Measurements from ENCODE around the gene RPE.

RPE gene

GRCh38 chr2:210003359-210003758 is 921 bp downstream of the RPE start:
- DNase-seq: no peak

GRCh38 chr2:210004881-210005280 is 2.4 kb downstream of the RPE start:
- no peak for DNase-seq

- DNase-seq: no peak
Observed at GRCh38 chr2:210007895-210008294, 5.5 kb downstream of the RPE start.

DNA sequence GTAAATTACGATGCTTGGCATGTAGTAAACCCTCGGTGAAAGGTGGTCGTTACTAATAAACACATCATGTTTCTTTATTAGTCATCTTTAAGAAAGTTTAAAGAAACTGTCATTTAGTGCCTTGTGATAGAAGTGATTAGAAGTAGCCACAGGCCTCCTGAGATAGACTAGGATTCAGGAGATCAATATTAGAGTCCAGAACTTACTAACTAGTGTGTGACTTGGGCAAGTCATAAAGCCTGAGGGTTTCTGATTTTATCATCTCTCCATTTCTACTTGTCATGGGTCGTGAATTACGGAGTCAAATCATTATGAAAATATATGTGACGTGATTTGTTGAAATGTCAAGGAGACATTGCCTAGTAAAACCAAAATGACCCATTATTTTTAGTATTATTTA is 6.7 kb downstream of the RPE start:
- DNase-seq: no peak

- DNase-seq: no peak
Observed at GRCh38 chr2:210009896-210010295, 7.5 kb downstream of the RPE start.

GRCh38 chr2:210020138-210020537 is 17.7 kb downstream of the RPE start:
- DNase-seq: no peak

- DNase-seq: no peak
Observed at GRCh38 chr2:210022824-210023223, 20.4 kb downstream of the RPE start.

DNA sequence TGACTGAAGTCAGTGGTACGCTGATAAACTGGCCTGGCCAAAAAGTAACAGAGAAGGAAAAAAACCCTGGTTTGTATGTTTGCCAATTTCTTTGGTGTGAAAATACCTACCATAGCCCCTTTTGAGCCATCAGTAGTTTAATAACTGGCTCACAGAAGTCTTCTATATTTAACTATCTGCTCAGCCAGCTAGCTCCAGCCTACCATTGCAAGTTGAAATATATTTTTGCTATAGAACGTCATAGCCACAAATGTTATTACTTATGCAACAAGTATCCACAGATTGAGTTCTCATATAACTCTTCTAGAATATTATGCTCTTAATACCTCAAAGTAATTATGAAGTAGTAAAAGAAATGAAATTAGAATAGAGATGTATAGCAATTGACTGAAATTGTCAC is 25.2 kb downstream of the RPE start:
- DNase-seq: no peak

GRCh38 chr2:210028178-210028577 is 25.7 kb downstream of the RPE start:
- no peak for DNase-seq

GRCh38 chr2:210034087-210034683 is 31.7 kb downstream of the RPE start:
- no peak for DNase-seq

DNA sequence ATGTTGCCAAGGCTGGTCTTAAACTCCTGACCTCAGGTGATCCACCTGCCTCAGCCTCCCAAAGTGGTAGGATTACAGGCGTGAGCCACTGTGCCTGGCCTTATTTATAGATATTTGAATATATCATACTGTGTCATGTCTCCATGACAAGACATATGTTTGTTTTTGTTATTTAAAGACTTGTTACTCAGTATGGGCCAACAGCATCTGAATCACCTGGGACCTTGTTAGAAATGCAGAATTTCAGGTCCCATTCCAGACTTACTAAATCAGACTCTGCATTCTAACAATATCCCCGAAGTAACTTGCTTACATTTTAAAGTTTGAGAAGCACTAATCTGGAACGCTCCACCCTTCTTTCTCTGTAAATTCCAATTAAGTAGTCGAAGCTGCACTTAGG is 33.2 kb downstream of the RPE start:
- DNase-seq: no peak

DNA sequence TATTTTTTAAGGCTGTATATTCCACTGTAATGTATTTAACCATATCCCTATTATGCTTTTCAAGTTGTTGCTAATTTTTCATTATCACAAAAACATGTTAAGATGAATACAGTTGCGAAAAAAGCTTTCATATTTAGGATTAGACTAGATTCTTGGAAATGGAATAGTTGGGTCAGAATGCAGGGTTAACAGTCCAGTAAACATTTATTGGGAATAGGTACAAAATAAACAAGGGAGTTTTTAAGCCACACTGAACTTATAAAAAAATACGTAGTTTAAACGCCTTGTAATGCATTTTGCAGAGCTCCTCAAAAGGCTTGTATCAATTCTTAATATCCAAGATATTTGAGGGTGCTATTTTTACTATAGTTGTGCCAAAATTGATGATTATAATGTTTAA is 35.6 kb downstream of the RPE start:
- no peak for DNase-seq

DNA sequence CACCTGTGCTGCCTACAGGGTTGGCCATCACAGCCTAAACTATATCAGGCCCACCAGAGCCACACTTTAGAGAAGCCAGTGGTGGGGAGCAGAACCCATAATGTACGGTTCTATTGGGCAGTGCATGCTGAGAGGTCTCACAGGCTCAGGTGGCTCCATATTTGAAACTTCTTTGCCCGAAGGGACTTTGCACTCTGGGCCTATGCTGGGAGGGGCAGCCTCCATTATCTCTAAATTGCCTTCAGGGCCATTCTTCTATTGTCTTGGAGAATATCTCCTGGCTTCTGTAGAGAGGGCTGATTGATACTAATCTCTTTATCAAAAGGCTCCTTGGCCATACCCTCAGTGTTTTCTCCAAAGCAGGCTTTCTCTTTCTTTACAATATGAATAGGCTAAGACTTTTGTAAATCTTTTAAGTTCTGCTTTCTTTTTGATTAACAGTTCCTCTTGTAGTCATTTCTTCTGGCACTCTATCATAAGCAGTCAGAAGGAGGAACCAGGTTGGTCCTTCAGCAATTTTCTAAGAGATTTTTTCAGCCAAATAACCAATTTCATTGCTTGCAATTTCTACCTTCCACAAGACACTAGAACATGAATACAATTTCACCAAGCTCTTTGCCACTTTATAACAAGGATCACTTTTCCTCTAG is 44.5 kb downstream of the RPE start:
- no peak for DNase-seq

DNA sequence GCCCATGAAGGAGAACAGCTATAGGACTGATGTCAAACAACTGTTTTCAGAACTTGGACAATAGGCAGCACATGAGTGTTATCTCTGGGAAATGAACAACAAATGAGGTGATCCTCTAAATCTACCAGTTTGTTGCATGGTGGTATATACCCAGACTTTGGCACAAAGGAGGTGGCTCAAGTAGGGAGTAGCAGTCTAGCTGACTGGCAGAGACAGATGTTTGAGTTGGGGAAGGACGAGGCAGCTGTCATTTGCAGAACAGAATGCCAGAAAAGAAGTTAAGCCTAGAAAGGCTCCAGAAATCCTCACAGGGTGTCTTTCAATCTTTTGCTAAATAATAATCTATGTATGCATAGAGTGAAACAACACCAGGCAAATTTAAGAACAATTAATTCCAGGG is 47.4 kb downstream of the RPE start:
- DNase-seq: no peak

DNA sequence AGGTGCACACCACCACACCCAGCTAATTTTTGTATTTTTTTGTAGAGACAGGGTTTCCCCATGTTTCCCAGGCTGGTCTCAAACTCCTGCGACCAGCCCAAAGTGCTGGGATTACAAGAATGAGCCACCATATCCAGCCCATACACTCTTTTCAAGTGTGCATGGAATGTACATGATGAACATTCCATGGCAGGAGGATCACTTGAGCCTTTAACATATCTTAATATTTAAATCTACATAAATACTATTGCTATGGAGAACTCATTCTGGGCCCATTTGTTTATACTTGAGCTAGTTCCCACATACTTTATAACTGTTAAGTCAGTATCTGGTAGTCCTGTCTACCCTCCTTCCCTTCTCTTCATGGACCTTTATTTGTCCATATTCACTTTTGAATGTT is 48.4 kb downstream of the RPE start:
- no peak for DNase-seq

DNA sequence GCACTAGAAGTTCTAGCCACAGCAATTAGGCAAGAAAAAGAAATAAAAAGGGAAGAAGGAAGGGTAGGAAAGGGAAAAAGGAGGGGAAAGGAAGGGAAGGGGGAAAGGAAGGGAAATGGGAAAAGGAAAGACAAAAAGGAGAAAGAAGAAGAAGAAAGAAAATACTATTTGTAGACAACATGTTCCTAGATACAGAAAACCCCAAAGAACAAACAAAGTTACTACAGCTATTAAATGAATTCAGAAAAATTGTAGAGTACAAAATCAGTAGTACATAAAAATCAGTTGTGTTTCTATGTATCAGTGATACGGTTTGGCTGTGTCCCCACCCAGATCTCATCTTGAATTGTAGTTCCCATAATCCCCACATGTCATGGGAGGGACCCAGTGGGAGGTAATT is 52.3 kb downstream of the RPE start:
- DNase-seq: no peak

DNA sequence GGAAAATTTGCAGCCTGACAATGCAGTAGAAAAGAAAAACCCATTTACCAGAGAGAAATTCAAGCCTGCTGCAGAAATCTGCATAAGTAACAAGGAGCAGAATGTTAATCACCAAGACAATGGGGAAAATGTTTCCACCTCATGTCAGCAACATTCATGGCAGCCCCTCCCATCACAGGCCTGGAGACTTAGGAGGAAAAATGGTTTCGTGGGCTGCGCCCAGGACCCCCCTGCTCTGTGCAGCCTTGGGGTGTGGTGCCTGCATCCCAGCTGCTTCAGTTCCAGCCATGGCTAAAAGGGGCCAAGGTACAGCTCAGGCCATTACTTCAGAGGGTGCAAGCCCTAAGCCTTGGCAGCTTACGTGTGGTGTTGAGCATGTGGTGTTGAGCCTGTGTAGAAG is 53.4 kb downstream of the RPE start:
- DNase-seq: no peak

GRCh38 chr2:210063306-210063705 is 60.9 kb downstream of the RPE start:
- no peak for DNase-seq
